Measurements from ENCODE around the gene ARHGAP35.
"Not testable (repeated sequence)": the region's sequence is repeated elsewhere in the genome, so short reads cannot be mapped to it uniquely, and the experiment has no call there.

ARHGAP35 gene

GRCh38 chr19:46875657-46876056, 14.9 kb downstream of the ARHGAP35 start:
- no peaks in the 10 kb centered on the region for H3K36me3 Mint-ChIP-seq
- no peaks in the 10 kb centered on the region for H3K9me3 Mint-ChIP-seq (ENCODE audit: low read depth)
- peaks cover 6% of the 10 kb centered on the region for H3K4me1 Mint-ChIP-seq (ENCODE audit: low read depth)
- H3K27me3 Mint-ChIP-seq, result no peaks in the 10 kb centered on the region
- H3K27ac Mint-ChIP-seq, result no peak overlapping the region
- no peak overlapping the region for H3K4me3 Mint-ChIP-seq

GRCh38 chr19:46878613-46879375, 18.0 kb downstream of the ARHGAP35 start:
- Mint-ChIP-seq H3K36me3 (no peaks in the 10 kb centered on the region), H3K4me3 (no peak overlapping the region), H3K27me3 (no peaks in the 10 kb centered on the region), H3K4me1 (ENCODE audit: low read depth) (peaks cover 13% of the 10 kb centered on the region), H3K9me3 (ENCODE audit: low read depth) (no peaks in the 10 kb centered on the region), H3K27ac (no peak overlapping the region)

GRCh38 chr19:46880431-46880830, 19.6 kb downstream of the ARHGAP35 start:
- Mint-ChIP-seq H3K9me3 (ENCODE audit: low read depth) (no peaks in the 10 kb centered on the region), H3K36me3 (no peaks in the 10 kb centered on the region), H3K27me3 (no peaks in the 10 kb centered on the region)

GRCh38 chr19:46881092-46881491, 20.3 kb downstream of the ARHGAP35 start:
- H3K9me3 Mint-ChIP-seq (ENCODE audit: low read depth), result no peaks in the 10 kb centered on the region

More at GRCh38 chr19:46880431-46880830, 19.6 kb downstream of the ARHGAP35 start:
- H3K27ac Mint-ChIP-seq, result no peak overlapping the region
- H3K4me1 Mint-ChIP-seq (ENCODE audit: low read depth), result peaks cover 13% of the 10 kb centered on the region
- H3K4me3 Mint-ChIP-seq, result no peak overlapping the region

GRCh38 chr19:46882034-46882433, 21.2 kb downstream of the ARHGAP35 start:
- H3K27ac Mint-ChIP-seq, result no peak overlapping the region
- no peaks in the 10 kb centered on the region for H3K9me3 Mint-ChIP-seq (ENCODE audit: low read depth)
- no peak overlapping the region for H3K4me3 Mint-ChIP-seq
- no peaks in the 10 kb centered on the region for H3K27me3 Mint-ChIP-seq
- H3K36me3 Mint-ChIP-seq, result no peaks in the 10 kb centered on the region
- H3K4me1 Mint-ChIP-seq (ENCODE audit: low read depth), result peaks cover 21% of the 10 kb centered on the region

More at GRCh38 chr19:46881092-46881491, 20.3 kb downstream of the ARHGAP35 start:
- no peaks in the 10 kb centered on the region for H3K36me3 Mint-ChIP-seq
- no peak overlapping the region for H3K27ac Mint-ChIP-seq
- H3K27me3 Mint-ChIP-seq, result no peaks in the 10 kb centered on the region
- no peak overlapping the region for H3K4me3 Mint-ChIP-seq
- peaks cover 13% of the 10 kb centered on the region for H3K4me1 Mint-ChIP-seq (ENCODE audit: low read depth)

GRCh38 chr19:46882751-46883150, 22.0 kb downstream of the ARHGAP35 start:
- H3K36me3 Mint-ChIP-seq; H3K27me3 Mint-ChIP-seq; H3K9me3 Mint-ChIP-seq (ENCODE audit: low read depth); H3K27ac Mint-ChIP-seq; H3K4me3 Mint-ChIP-seq: not testable (repeated sequence)
- peaks cover 23% of the 10 kb centered on the region for H3K4me1 Mint-ChIP-seq (ENCODE audit: low read depth)

- H3K36me3 Mint-ChIP-seq, result no peaks in the 10 kb centered on the region
- no peak overlapping the region for H3K4me3 Mint-ChIP-seq
- H3K9me3 Mint-ChIP-seq (ENCODE audit: low read depth), result no peaks in the 10 kb centered on the region
- H3K27me3 Mint-ChIP-seq, result no peaks in the 10 kb centered on the region
- peaks cover 24% of the 10 kb centered on the region for H3K4me1 Mint-ChIP-seq (ENCODE audit: low read depth)
- no peak overlapping the region for H3K27ac Mint-ChIP-seq
Observed at GRCh38 chr19:46885411-46885810, 24.6 kb downstream of the ARHGAP35 start.

GRCh38 chr19:46886546-46887239, 25.9 kb downstream of the ARHGAP35 start:
- H3K27ac Mint-ChIP-seq, result no peak overlapping the region
- H3K36me3 Mint-ChIP-seq, result no peaks in the 10 kb centered on the region
- H3K4me3 Mint-ChIP-seq, result no peak overlapping the region
- no peaks in the 10 kb centered on the region for H3K27me3 Mint-ChIP-seq
- H3K9me3 Mint-ChIP-seq (ENCODE audit: low read depth), result no peaks in the 10 kb centered on the region
- H3K4me1 Mint-ChIP-seq (ENCODE audit: low read depth), result peaks cover 26% of the 10 kb centered on the region

- no peaks in the 10 kb centered on the region for H3K27me3 Mint-ChIP-seq
- no peak overlapping the region for H3K4me3 Mint-ChIP-seq
- no peaks in the 10 kb centered on the region for H3K9me3 Mint-ChIP-seq (ENCODE audit: low read depth)
- peaks cover 26% of the 10 kb centered on the region for H3K4me1 Mint-ChIP-seq (ENCODE audit: low read depth)
- no peaks in the 10 kb centered on the region for H3K36me3 Mint-ChIP-seq
- no peak overlapping the region for H3K27ac Mint-ChIP-seq
Observed at GRCh38 chr19:46887240-46887782, 26.5 kb downstream of the ARHGAP35 start.

- H3K4me3 Mint-ChIP-seq, result no peak overlapping the region
- no peaks in the 10 kb centered on the region for H3K27me3 Mint-ChIP-seq
- no peaks in the 10 kb centered on the region for H3K9me3 Mint-ChIP-seq (ENCODE audit: low read depth)
- H3K36me3 Mint-ChIP-seq, result no peaks in the 10 kb centered on the region
- H3K4me1 Mint-ChIP-seq (ENCODE audit: low read depth), result peaks cover 37% of the 10 kb centered on the region
- H3K27ac Mint-ChIP-seq, result no peak overlapping the region
Observed at GRCh38 chr19:46890423-46891170, 29.8 kb downstream of the ARHGAP35 start.

GRCh38 chr19:46892252-46893179, 31.7 kb downstream of the ARHGAP35 start:
- Mint-ChIP-seq H3K36me3 (no peaks in the 10 kb centered on the region), H3K4me1 (ENCODE audit: low read depth) (peaks cover 28% of the 10 kb centered on the region), H3K4me3 (no peak overlapping the region), H3K27me3 (no peaks in the 10 kb centered on the region), H3K9me3 (ENCODE audit: low read depth) (no peaks in the 10 kb centered on the region), H3K27ac (no peak overlapping the region)

GRCh38 chr19:46896076-46896794, 35.4 kb downstream of the ARHGAP35 start:
- Mint-ChIP-seq H3K27me3 (no peaks in the 10 kb centered on the region), H3K36me3 (no peaks in the 10 kb centered on the region), H3K4me3 (no peak overlapping the region), H3K4me1 (ENCODE audit: low read depth) (peaks cover 24% of the 10 kb centered on the region), H3K9me3 (ENCODE audit: low read depth) (no peaks in the 10 kb centered on the region), H3K27ac (no peak overlapping the region)

GRCh38 chr19:46898731-46899130, 37.9 kb downstream of the ARHGAP35 start:
- H3K9me3 Mint-ChIP-seq (ENCODE audit: low read depth), result no peaks in the 10 kb centered on the region
- H3K4me3 Mint-ChIP-seq, result no peak overlapping the region
- no peaks in the 10 kb centered on the region for H3K36me3 Mint-ChIP-seq
- no peaks in the 10 kb centered on the region for H3K27me3 Mint-ChIP-seq
- H3K4me1 Mint-ChIP-seq (ENCODE audit: low read depth), result peaks cover 31% of the 10 kb centered on the region
- H3K27ac Mint-ChIP-seq, result no peak overlapping the region
